Measurements from ENCODE around the gene CGGBP1. TPM values are rescaled to one million over a fixed set of nuclear protein-coding genes. Genes with fewer than 3 reads are reported as not detected.

The CGGBP1 gene
- total RNA-seq, 1 experiment from 2014 or later, result 113 TPM

DNA sequence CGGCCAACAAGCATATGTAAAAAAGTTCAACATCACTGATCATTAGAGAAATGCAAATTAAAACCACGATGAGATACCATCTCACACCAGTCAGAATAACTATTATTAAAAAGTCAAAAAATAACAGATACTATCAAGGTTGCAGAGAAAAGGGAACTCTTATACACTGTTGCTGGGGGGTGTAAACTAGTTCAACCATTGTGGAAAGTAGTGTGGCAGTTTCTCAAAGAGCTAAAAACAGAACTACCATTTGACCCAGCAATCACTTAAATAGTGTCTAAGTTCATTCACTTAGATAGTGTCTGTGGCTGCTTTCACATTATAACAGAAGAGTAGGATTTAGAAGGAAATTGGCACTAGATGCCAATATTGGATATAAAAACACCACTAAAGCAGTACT lies 49.7 kb downstream of the CGGBP1 start:
- CTCF ChIA-PET, result no interaction called here
- Histone ChIP-seq H3K4me3 (ENCODE audit: low read depth, low read length, poor library complexity, severe bottlenecking) (no peak overlapping the region), H3K27ac (ENCODE audit: low read depth, low read length, poor library complexity, severe bottlenecking) (no peak overlapping the region), H3K36me3 (ENCODE audit: insufficient read depth, low read length, poor library complexity, severe bottlenecking) (no peaks in the 10 kb centered on the region), H3K4me1 (ENCODE audit: insufficient read depth, low read length, poor library complexity, severe bottlenecking) (peaks cover 19% of the 10 kb centered on the region), H3K27me3 (replicated peaks; ENCODE audit: insufficient read depth, low read depth, low read length, poor library complexity) (no peaks in the 10 kb centered on the region), H3K9me3 (ENCODE audit: low read depth, low read length, poor library complexity, severe bottlenecking) (no peaks in the 10 kb centered on the region)
- POLR2A ChIA-PET (ENCODE audit: low non-redundant PET), result no interaction called here
- TF ChIP-seq, protein P1, sequence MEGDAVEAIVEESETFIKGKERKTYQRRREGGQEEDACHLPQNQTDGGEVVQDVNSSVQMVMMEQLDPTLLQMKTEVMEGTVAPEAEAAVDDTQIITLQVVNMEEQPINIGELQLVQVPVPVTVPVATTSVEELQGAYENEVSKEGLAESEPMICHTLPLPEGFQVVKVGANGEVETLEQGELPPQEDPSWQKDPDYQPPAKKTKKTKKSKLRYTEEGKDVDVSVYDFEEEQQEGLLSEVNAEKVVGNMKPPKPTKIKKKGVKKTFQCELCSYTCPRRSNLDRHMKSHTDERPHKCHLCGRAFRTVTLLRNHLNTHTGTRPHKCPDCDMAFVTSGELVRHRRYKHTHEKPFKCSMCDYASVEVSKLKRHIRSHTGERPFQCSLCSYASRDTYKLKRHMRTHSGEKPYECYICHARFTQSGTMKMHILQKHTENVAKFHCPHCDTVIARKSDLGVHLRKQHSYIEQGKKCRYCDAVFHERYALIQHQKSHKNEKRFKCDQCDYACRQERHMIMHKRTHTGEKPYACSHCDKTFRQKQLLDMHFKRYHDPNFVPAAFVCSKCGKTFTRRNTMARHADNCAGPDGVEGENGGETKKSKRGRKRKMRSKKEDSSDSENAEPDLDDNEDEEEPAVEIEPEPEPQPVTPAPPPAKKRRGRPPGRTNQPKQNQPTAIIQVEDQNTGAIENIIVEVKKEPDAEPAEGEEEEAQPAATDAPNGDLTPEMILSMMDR (conservative IDR thresholded peaks at IDR 0.05; ENCODE audit: low read depth, low read length), result no peak
- TF ChIP-seq EZH2 (IDR thresholded peaks at IDR 0.05; ENCODE audit: borderline replicate concordance, low read depth, low read length, poor library complexity, severe bottlenecking), result no peak
- intact Hi-C loops (cut with micrococcal nuclease; ENCODE audit: unreplicated experiment), result loop anchor here (10.0 kb wide), 2 partner anchors 1014 to 1044 kb away; partner anchors contain the start of gene VGLL3
- BruUV-seq (replicated peaks), result no TSS peak
- no peak for DNase-seq (ENCODE audit: low spot score)

DNA sequence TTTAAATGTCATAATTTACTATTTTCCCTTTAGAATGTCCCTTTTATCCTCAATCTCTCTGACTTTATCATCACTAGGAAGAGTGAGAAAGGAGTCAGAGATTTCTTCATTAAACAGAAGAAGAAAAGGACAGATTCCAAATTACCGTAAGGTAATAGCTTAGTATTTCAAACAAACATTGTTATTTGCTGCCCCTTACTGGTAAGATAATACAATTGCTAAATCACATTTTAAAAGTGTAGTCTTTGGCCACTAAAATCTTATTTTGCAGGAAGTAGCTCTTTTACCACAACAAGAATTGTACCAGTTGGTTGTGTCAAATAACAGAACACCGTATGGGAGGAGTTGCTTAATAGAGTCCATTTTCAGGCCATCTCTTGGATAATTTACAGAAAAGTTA lies 53.7 kb downstream of the CGGBP1 start:
- Histone ChIP-seq H3K9me3 (ENCODE audit: low read depth, low read length, poor library complexity, severe bottlenecking) (no peaks in the 10 kb centered on the region), H3K4me1 (ENCODE audit: insufficient read depth, low read length, poor library complexity, severe bottlenecking) (peaks cover 34% of the 10 kb centered on the region), H3K27me3 (replicated peaks; ENCODE audit: insufficient read depth, low read depth, low read length, poor library complexity) (no peaks in the 10 kb centered on the region), H3K27ac (ENCODE audit: low read depth, low read length, poor library complexity, severe bottlenecking) (no peak overlapping the region), H3K36me3 (ENCODE audit: insufficient read depth, low read length, poor library complexity, severe bottlenecking) (no peaks in the 10 kb centered on the region), H3K4me3 (ENCODE audit: low read depth, low read length, poor library complexity, severe bottlenecking) (no peak overlapping the region)
- ChIA-PET POLR2A (ENCODE audit: low non-redundant PET) (interaction anchor here (0.8 kb wide), 1 partner anchor 20 kb away, joined by 3 read pairs; no protein-coding TSS in a partner anchor), CTCF (interaction anchor here (0.6 to 1.9 kb wide), 9 partner anchors 48 to 1232 kb away, joined by 3 to 11 read pairs (median 5); no protein-coding TSS in a partner anchor)
- BruUV-seq (replicated peaks), result no TSS peak
- DNase-seq (ENCODE audit: low spot score), result peak; percentile 75
- TF ChIP-seq EZH2 (IDR thresholded peaks at IDR 0.05; ENCODE audit: borderline replicate concordance, low read depth, low read length, poor library complexity, severe bottlenecking), result no peak
- TF ChIP-seq, protein P1 (conservative IDR thresholded peaks at IDR 0.05; ENCODE audit: low read depth, low read length), result peak; percentile 61
- intact Hi-C loops (cut with micrococcal nuclease; ENCODE audit: unreplicated experiment), result loop anchor here (2.0 to 10.0 kb wide), 3 partner anchors 176 to 1040 kb away; partner anchors contain the start of gene VGLL3

- BruUV-seq (replicated peaks), result no TSS peak
- ChIA-PET POLR2A (ENCODE audit: low non-redundant PET) (interaction anchor here (0.6 kb wide), 1 partner anchor 271 kb away, joined by 3 read pairs; no protein-coding TSS in a partner anchor), CTCF (interaction anchor here (0.6 kb wide), 1 partner anchor 435 kb away, joined by 4 read pairs; no protein-coding TSS in a partner anchor)
- DNase-seq (ENCODE audit: low spot score), result peak; percentile 87
- no peak overlapping the region for H3K4me3 ChIP-seq (ENCODE audit: low read depth, low read length, poor library complexity, severe bottlenecking)
- TF ChIP-seq, protein P1 (conservative IDR thresholded peaks at IDR 0.05; ENCODE audit: low read depth, low read length), result peak; percentile 86
- TF ChIP-seq EZH2 (IDR thresholded peaks at IDR 0.05; ENCODE audit: borderline replicate concordance, low read depth, low read length, poor library complexity, severe bottlenecking), result no peak
- H3K4me1 ChIP-seq (ENCODE audit: insufficient read depth, low read length, poor library complexity, severe bottlenecking), result peaks cover 41% of the 10 kb centered on the region
- H3K36me3 ChIP-seq (ENCODE audit: insufficient read depth, low read length, poor library complexity, severe bottlenecking), result no peaks in the 10 kb centered on the region
- no peaks in the 10 kb centered on the region for H3K27me3 ChIP-seq (replicated peaks; ENCODE audit: insufficient read depth, low read depth, low read length, poor library complexity)
- intact Hi-C loops (cut with micrococcal nuclease; ENCODE audit: unreplicated experiment), result loop anchor here (1.0 to 10.0 kb wide), 9 partner anchors 377 to 1226 kb away; partner anchors contain the start of gene VGLL3
- no peaks in the 10 kb centered on the region for H3K9me3 ChIP-seq (ENCODE audit: low read depth, low read length, poor library complexity, severe bottlenecking)
- peak overlapping the region; percentile 56 for H3K27ac ChIP-seq (ENCODE audit: low read depth, low read length, poor library complexity, severe bottlenecking)
Observed at GRCh38 chr3:88003115-88003755, 55.6 kb downstream of the CGGBP1 start.

Measured in A673 (cell line).